DND-41 (cell line): ENCODE data around the gene IL2RG.
A peak's percentile ranks its signal among the peaks of the same experiment; 100 is the strongest.

Experiments
- ATAC-seq: fragments of 200-7000 bp; cut with Tn5 transposase; 3 replicates; pipeline ENCODE4 v1.9.1; 2021; ENCODE audit warnings: low read depth; ENCODE audit not compliant: insufficient read depth
- DNase-seq: peaks from one replicate; pipeline ENCODE4 v3.0.0-alpha.2; 2020
- H2AFZ ChIP-seq: 2 replicates; pipeline ENCODE4 v1.6.0; 2012; ENCODE audit warnings: low read depth, low read length
- H3K27ac ChIP-seq: 2 replicates; pipeline ENCODE4 v1.5.1; 2012; ENCODE audit warnings: low read length, inconsistent platforms
- H3K27me3 ChIP-seq: fragments of 200-600 bp; sonication (generic); 2 replicates; pipeline ENCODE4 v1.6.0; 2012; ENCODE audit warnings: low read length, mild to moderate bottlenecking, inconsistent platforms; ENCODE audit not compliant: insufficient read depth, poor library complexity
- H3K36me3 ChIP-seq: 2 replicates; pipeline ENCODE4 v1.5.1; 2012; ENCODE audit warnings: low read length, inconsistent platforms; ENCODE audit not compliant: insufficient read depth
- H3K4me1 ChIP-seq: 2 replicates; pipeline ENCODE4 v1.5.1; 2012; ENCODE audit warnings: mild to moderate bottlenecking, low read length; ENCODE audit not compliant: insufficient read depth
- H3K4me2 ChIP-seq: 2 replicates; pipeline ENCODE4 v1.6.0; 2012; ENCODE audit warnings: mild to moderate bottlenecking, moderate library complexity, low read length, inconsistent platforms; ENCODE audit not compliant: insufficient read depth
- H3K4me3 ChIP-seq, 2 experiments: fragments of 200-600 bp in 1 of 2; shearing (Covaris generic) in 1 of 2; 2 replicates each; pipeline ENCODE4 v1.5.1; 2012 to 2016; ENCODE audit warnings: inconsistent platforms in 2 of 2, low read length in 2 of 2, mild to moderate bottlenecking in 2 of 2, low read depth in 1 of 2, moderate library complexity in 1 of 2
- H3K79me2 ChIP-seq: 2 replicates; pipeline ENCODE4 v1.6.0; 2012; ENCODE audit warnings: low read length, inconsistent platforms; ENCODE audit not compliant: insufficient read depth
- H3K9ac ChIP-seq: 2 replicates; pipeline ENCODE4 v1.6.0; 2012; ENCODE audit warnings: low read depth, mild to moderate bottlenecking, inconsistent platforms, low read length, moderate library complexity
- H3K9me3 ChIP-seq: 2 replicates; pipeline ENCODE4 v1.5.1; 2012; ENCODE audit warnings: low read length, moderate library complexity, mild to moderate bottlenecking, inconsistent platforms; ENCODE audit not compliant: insufficient read depth, severe bottlenecking
- H4K20me1 ChIP-seq: 2 replicates; pipeline ENCODE4 v1.6.0; 2012; ENCODE audit warnings: low read length; ENCODE audit not compliant: insufficient read depth
- CTCF ChIP-seq: IDR thresholded peaks from 2 replicates; pipeline ENCODE4 v1.5.1; 2012; ENCODE audit warnings: borderline replicate concordance, low read length, moderate library complexity, mild to moderate bottlenecking; ENCODE audit not compliant: poor library complexity, severe bottlenecking; ENCODE audit errors: extremely low read depth
- EZH2 ChIP-seq: IDR thresholded peaks from 3 replicates; pipeline ENCODE4 v1.6.1; 2012; ENCODE audit warnings: borderline replicate concordance, low read depth, mild to moderate bottlenecking, moderate library complexity, low read length, inconsistent platforms; ENCODE audit not compliant: severe bottlenecking

Gene IL2RG

GRCh38 chrX:71081330-71082123, 29.9 kb downstream of the IL2RG start:
- Histone ChIP-seq H3K79me2 (no peaks in the 10 kb centered on the region), H3K4me1 (peaks cover 7% of the 10 kb centered on the region), H2AFZ (no peak overlapping the region), H3K27ac (no peak overlapping the region), H3K36me3 (no peaks in the 10 kb centered on the region), H3K4me3 (no peak overlapping the region), H3K4me2 (no peak overlapping the region), H3K9me3 (no peaks in the 10 kb centered on the region), H3K9ac (no peak overlapping the region), H3K27me3 (no peaks in the 10 kb centered on the region), H4K20me1 (no peaks in the 10 kb centered on the region)
- no peak for TF ChIP-seq EZH2
- no peak for TF ChIP-seq CTCF
- ATAC-seq (peak; percentile 77), DNase-seq (no peak)

GRCh38 chrX:71070531-71070930, 40.8 kb downstream of the IL2RG start:
- Histone ChIP-seq H3K79me2 (peaks cover 25% of the 10 kb centered on the region), H3K9me3 (no peaks in the 10 kb centered on the region), H3K27ac (no peak overlapping the region), H3K4me3 (no peak overlapping the region), H4K20me1 (no peaks in the 10 kb centered on the region), H3K4me1 (peaks cover 23% of the 10 kb centered on the region), H3K36me3 (peaks cover 5% of the 10 kb centered on the region; the same call in 1 of the 2 replicates), H3K27me3 (no peaks in the 10 kb centered on the region), H3K4me2 (no peak overlapping the region), H2AFZ (peak overlapping the region; percentile 59), H3K9ac (no peak overlapping the region)
- ATAC-seq: no peak
- DNase-seq: no peak
- TF ChIP-seq CTCF (no peak), EZH2 (no peak)

GRCh38 chrX:71068044-71068918, 43.1 kb downstream of the IL2RG start, which contains the start of gene SNX12:
Gene SNX12, minus strand, starts transcription at chrX:71068334. Its CDS starts 28 bp downstream, at chrX:71068306.
- peak; percentile 94 for DNase-seq
- peak within 1 kb of the TSS; percentile 65 to 90 for H3K4me3 ChIP-seq
- H2AFZ ChIP-seq: peak within 1 kb of the TSS; percentile 93
- H4K20me1 ChIP-seq: no peaks in the 10 kb centered on the region
- peak within 1 kb of the TSS; percentile 93 for H3K27ac ChIP-seq
- no peaks in the 10 kb centered on the region for H3K27me3 ChIP-seq
- H3K79me2 ChIP-seq: peaks cover 38% of the 10 kb centered on the region
- no peaks in the 10 kb centered on the region for H3K9me3 ChIP-seq
- H3K36me3 ChIP-seq: peaks cover 12% of the 10 kb centered on the region; the same call in 1 of the 2 replicates
- peak within 1 kb of the TSS; percentile 70 for H3K9ac ChIP-seq
- ATAC-seq: peak; percentile 97
- peaks cover 23% of the 10 kb centered on the region for H3K4me1 ChIP-seq
- no peak for TF ChIP-seq CTCF
- peak within 1 kb of the TSS; percentile 80 for H3K4me2 ChIP-seq
